Right cardiac atrium (tissue), 5 donors: ENCODE data around the gene COBL. TPM values are rescaled to one million over a fixed set of nuclear protein-coding genes. Genes with fewer than 3 reads are reported as not detected.

Experiments
- ATAC-seq, 2 donors: fragments of 200-7000 bp; cut with Tn5 transposase; one replicate each; pipeline versions ENCODE4 v1.8.0 to v1.9.1; 2020; ENCODE audit warnings: moderate library complexity in 2 of 2, mild to moderate bottlenecking in 1 of 2
- DNase-seq, 3 donors: peaks; one replicate each; pipeline ENCODE4 v3.0.0-alpha.2; 2020
- H3K27ac ChIP-seq: one replicate; pipeline ENCODE4 v1.5.1; 2013; ENCODE audit warnings: mild to moderate bottlenecking, low read length, control low read depth, moderate library complexity
- H3K27me3 ChIP-seq: one replicate; pipeline ENCODE4 v1.6.1; 2013; ENCODE audit not compliant: control insufficient read depth, insufficient read depth
- H3K4me1 ChIP-seq: one replicate; pipeline ENCODE4 v1.6.1; 2013; ENCODE audit warnings: low read length; ENCODE audit not compliant: control insufficient read depth, insufficient read depth
- H3K4me3 ChIP-seq: one replicate; pipeline ENCODE4 v1.5.1; 2013; ENCODE audit warnings: low read length, control low read depth
- H3K9me3 ChIP-seq: one replicate; pipeline ENCODE4 v1.6.1; 2013; ENCODE audit warnings: low read length; ENCODE audit not compliant: control insufficient read depth
- WGBS: extraction: QIAGEN DNeasy Blood & Tissue Kit; methylation state at CpG from one replicate; pipeline ENCODE4 v1.1.7; 2013; 5-methylcytosine and 5-hydroxymethylcytosine counted together
- intact Hi-C, 4 donors: fragments of 100-400 bp; cut with DNase I; formaldehyde crosslinking; loops; one replicate each; pipeline versions ENCODE4 v1.11.0 to v1.14.0; 2022 to 2023
- polyA plus RNA-seq: library from polyadenylated mRNA; stranded (reverse); fragments of 200-250 nt; gene quantifications from one replicate; pipeline ENCODE4 v1.2.3, GENCODE V29; 2013
- total RNA-seq, 4 donors: library from RNA; stranded (reverse); fragmentation: NEBNext Ultra II Directional; extraction: Animal tissue kit (Norgen Biotek cat#: 25700); gene quantifications; one replicate each; pipeline ENCODE4 v1.2.1, GENCODE V29; 2021
- donor health status: healthy with polysubstance abuse.
- donor health status: DM: no; HTN: yes; CAD: no.
- donor health status: DM: no; HTN: no; CAD: no.
- donor health status: DM: no; HTN: yes; CAD: no; lungs with severe emphysema.
- donor health status: DM: yes; HTN: yes; CAD: no.

The COBL gene
- total and polyA plus RNA-seq, 5 donors: 27.0 to 56.5 (median 53.3) TPM

DNA sequence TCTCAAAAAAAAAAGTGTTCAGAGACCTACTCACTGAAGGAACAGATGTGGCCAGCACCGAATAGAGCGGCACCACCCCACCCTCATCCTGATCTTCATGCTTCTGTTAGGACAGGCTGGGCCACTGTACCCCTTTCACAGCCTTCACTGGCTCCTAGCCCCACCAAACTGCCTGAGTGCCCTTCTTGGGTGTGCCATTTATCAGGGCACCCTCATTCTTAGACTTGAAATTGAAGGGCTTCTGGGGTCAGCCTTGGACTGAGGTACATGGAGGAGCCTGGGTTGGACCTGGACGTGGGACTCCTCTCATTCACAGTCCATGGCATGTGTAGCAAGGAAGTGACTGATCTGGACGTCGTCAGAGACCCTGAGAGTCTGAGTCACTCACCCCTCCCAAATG is 190.3 kb downstream of the COBL start:
- H3K27me3 ChIP-seq: no peaks in the 10 kb centered on the region
- 81% methylated on average over 5 of the region's 5 CpGs for WGBS
- no peaks in the 10 kb centered on the region for H3K9me3 ChIP-seq
- H3K4me1 ChIP-seq: peaks cover 4% of the 10 kb centered on the region
- H3K27ac ChIP-seq: peak overlapping the region; percentile 53
- H3K4me3 ChIP-seq: no peak overlapping the region
- intact Hi-C loops: loop anchor here in 1 of 4 donors (5.0 to 10.0 kb wide), 2 partner anchors 44 to 332 kb away; no protein-coding TSS in a partner anchor
- DNase-seq: no peak
- ATAC-seq: no peak

DNA sequence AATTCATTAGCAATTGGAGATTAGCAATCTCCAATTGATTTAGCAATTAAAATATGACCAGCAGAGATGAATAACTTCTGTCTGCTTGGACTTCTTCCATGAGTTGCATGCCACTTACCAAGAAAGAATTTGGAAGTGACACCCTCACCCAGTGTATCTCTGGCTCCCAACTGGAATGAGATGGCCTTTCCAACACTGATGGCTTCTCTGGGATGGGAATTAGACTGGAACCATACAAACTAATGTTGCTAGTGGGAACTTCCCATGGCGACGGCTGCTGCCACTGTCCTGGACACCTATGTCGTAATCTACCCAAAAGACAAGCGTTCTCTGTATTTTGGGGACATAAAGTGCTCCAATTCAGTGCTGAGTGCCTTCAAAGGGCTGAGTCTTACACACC is 192.3 kb downstream of the COBL start:
- no peak overlapping the region for H3K27ac ChIP-seq
- no peaks in the 10 kb centered on the region for H3K27me3 ChIP-seq
- no peak overlapping the region for H3K4me3 ChIP-seq
- peaks cover 2% of the 10 kb centered on the region for H3K4me1 ChIP-seq
- ATAC-seq: no peak
- intact Hi-C loops: loop anchor here in 2 of 4 donors (5.0 to 10.0 kb wide), 2 partner anchors 47 to 330 kb away; no protein-coding TSS in a partner anchor
- no peak for DNase-seq
- WGBS: 61% methylated on average over 4 of the region's 4 CpGs
- no peaks in the 10 kb centered on the region for H3K9me3 ChIP-seq

DNA sequence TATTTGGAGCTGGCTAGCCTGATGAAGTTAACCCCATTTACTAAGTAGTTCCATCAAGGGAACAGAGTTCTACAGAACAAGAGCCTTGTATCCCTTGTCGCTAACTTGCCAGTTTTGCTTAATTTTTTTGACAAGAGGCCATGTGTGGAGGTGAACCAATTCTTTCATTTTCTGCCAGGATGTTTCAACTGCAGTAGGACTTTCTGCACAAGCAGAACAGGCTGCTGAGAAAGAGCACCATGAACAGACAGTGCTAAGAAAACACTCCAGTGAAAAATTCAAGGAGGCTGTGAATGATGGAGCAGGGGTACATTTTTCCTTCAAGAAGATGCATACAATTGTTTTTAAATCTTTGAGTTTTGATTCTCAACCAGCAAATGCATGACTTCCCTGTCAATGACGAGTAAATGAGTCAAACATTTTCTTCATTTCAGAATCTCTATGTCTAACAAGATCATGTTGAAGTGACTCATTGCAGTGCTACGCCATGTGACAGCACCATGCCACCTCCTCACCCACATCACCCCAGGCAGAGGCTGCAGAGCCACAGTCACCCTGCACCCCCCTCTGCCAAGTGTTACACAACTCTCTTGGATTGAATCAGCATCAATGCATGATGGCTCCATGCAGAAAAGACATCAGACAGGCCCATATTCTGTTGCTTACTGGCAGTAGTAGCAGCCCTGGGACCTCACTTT is 193.1 kb downstream of the COBL start:
- H3K4me1 ChIP-seq: peaks cover 2% of the 10 kb centered on the region
- H3K27me3 ChIP-seq: no peaks in the 10 kb centered on the region
- intact Hi-C loops: loop anchor here in 2 of 4 donors (5.0 to 10.0 kb wide), 2 partner anchors 46 to 329 kb away; no protein-coding TSS in a partner anchor
- H3K9me3 ChIP-seq: no peaks in the 10 kb centered on the region
- ATAC-seq: peak; percentile 47 to 75
- peak overlapping the region; percentile 6 for H3K27ac ChIP-seq
- H3K4me3 ChIP-seq: no peak overlapping the region
- 64% methylated on average over 3 of the region's 3 CpGs for WGBS
- peak in 1 of 3 donors; percentile 36 for DNase-seq

DNA sequence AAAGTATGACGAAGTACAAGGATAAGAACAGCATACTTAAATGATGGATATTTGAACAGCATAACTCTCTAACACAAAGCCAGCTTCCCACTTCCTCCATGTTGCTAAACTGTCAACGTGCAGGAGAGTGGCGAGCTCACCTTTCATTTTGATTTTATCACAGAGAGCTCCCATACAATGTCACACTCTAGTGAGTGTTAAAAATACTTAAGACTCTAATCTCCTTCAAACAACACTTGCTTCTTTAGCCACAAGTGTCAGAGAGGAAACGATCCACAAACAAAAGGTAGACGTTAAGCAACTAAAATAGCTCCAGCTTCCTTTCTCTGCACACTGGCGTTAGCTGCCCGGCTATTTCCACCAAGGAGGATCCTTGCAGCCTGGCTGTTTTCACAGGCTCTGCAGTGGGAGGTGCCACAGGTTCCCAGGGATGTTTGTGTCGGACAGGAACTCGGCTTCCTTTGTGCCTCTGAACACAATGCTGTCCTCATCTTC is 194.6 kb downstream of the COBL start:
- H3K27ac ChIP-seq: peak overlapping the region; percentile 85
- ATAC-seq (peak; percentile 84 to 94), DNase-seq (peak; percentile 42 to 82 (median 77))
- H3K9me3 ChIP-seq: no peaks in the 10 kb centered on the region
- WGBS: 7% methylated on average over 9 of the region's 9 CpGs
- H3K27me3 ChIP-seq: no peaks in the 10 kb centered on the region
- intact Hi-C loops: loop anchor here in 2 of 4 donors (5.0 to 10.0 kb wide), 2 partner anchors 45 to 327 kb away; no protein-coding TSS in a partner anchor
- no peak overlapping the region for H3K4me3 ChIP-seq
- H3K4me1 ChIP-seq: no peaks in the 10 kb centered on the region

DNA sequence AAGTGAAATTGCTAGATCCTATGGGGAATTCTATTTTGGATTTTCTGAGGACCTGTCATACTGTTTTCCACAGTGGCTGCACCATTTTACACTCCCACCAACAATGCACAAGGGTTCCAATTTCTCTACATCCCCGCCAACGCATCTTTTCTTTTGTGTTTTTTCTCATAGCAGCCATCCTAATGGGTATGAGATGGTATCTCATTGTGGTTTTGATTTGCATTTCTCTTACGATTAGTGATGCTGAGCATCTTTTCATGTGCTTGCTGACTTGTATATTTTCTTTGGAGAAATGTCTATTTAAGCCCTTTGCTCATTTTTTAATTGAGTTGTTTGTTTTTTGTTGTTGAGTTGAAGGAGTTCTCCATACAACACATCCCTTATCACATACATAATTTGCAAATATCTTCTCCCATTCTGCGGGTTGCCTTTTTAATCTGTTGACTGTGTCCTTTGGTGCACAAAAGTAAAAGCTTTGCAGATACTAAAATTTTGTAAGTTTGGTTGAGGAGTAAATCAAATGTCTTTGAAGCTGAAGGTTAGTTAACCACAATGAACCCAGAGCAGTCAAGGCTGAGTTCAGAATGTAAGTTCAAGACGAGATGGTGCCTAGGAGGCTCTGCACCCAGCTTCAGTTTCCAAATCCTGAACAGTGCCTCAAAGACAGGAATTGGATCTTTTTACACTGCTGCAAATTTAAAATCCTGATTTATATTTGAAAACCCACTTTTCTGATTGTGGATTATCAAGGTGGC is 195.4 kb downstream of the COBL start:
- Histone ChIP-seq H3K4me3 (no peak overlapping the region), H3K4me1 (no peaks in the 10 kb centered on the region), H3K27ac (peak overlapping the region; percentile 22), H3K27me3 (no peaks in the 10 kb centered on the region), H3K9me3 (no peaks in the 10 kb centered on the region)
- ATAC-seq (no peak), DNase-seq (no peak)
- intact Hi-C loops: loop anchor here in 2 of 4 donors (5.0 to 10.0 kb wide), 2 partner anchors 44 to 326 kb away; no protein-coding TSS in a partner anchor
- 87% methylated on average over 5 of the region's 5 CpGs for WGBS

DNA sequence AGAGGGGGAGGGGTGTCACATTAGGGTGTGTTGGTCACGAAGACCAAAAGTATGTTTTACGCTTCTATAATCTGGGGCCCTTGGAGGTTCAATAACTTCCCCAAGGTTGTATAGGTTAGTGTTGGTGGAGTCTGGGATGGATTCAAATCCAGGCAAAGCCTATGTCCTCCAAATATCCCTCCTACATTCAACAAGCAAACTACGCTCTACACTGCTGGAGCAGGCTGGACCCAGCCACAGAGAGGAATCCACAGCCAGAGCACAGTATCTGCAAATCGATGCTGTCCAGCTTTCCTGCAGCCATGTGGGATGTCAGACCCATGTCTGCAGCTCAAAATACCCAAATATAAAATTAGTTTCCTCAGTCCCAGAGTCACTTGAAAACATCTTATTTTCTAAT is 198.0 kb downstream of the COBL start:
- DNase-seq: no peak
- peak in 1 of 2 donors; percentile 34 for ATAC-seq
- Histone ChIP-seq H3K4me3 (no peak overlapping the region), H3K27ac (no peak overlapping the region), H3K27me3 (no peaks in the 10 kb centered on the region), H3K9me3 (no peaks in the 10 kb centered on the region), H3K4me1 (no peaks in the 10 kb centered on the region)
- WGBS: 78% methylated on average over 4 of the region's 4 CpGs
- intact Hi-C loops: no loop called here

DNA sequence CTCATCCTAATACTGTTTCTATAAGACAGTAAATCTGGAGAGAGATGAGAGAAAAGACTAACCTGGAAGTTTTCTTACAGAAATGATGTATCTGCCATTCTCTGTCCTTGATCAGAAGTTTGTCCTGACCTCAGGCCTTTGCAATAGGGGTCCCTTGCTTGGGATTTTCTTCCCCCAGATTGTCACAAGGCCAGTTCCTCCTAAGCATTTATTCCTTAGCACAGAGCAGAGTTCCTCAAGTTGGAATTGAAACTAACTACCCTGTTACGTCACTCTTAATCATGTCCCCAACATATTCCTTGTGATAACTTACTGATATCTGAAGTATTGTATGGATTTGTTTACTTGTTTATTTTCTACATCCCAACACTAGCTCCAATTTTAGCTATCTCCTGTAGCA is 202.1 kb downstream of the COBL start:
- WGBS: 82% methylated on average over 1 of the region's 1 CpG
- no peaks in the 10 kb centered on the region for H3K4me1 ChIP-seq

DNA sequence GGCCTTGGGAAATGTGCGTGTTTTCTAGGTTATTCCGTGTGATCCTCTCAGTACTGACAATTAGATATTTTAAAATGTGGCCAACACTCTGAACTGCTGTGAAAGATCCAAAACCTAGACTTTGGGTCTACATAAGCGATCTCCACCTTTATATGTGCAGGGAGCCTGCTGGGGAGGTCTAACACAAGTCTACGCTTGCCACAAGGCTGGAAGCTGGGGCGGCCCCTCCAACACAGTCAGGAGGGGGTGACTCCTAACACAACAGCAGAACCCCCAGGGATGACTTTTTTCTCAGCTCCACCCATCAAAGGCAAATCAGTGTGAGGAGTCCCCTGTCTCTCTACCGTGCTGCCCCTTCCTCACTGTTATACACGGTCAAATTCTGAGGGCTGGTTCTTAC is 202.6 kb downstream of the COBL start:
- DNase-seq: no peak
- H3K9me3 ChIP-seq: no peaks in the 10 kb centered on the region
- no peak overlapping the region for H3K27ac ChIP-seq
- intact Hi-C loops: no loop called here
- 89% methylated on average over 7 of the region's 7 CpGs for WGBS
- no peak overlapping the region for H3K4me3 ChIP-seq
- no peaks in the 10 kb centered on the region for H3K27me3 ChIP-seq
- H3K4me1 ChIP-seq: no peaks in the 10 kb centered on the region
- no peak for ATAC-seq

More for the DNA sequence above, 202.1 kb downstream of the COBL start:
- intact Hi-C loops: no loop called here
- no peak overlapping the region for H3K27ac ChIP-seq
- no peak overlapping the region for H3K4me3 ChIP-seq
- DNase-seq (no peak), ATAC-seq (no peak)
- no peaks in the 10 kb centered on the region for H3K9me3 ChIP-seq
- H3K27me3 ChIP-seq: no peaks in the 10 kb centered on the region

DNA sequence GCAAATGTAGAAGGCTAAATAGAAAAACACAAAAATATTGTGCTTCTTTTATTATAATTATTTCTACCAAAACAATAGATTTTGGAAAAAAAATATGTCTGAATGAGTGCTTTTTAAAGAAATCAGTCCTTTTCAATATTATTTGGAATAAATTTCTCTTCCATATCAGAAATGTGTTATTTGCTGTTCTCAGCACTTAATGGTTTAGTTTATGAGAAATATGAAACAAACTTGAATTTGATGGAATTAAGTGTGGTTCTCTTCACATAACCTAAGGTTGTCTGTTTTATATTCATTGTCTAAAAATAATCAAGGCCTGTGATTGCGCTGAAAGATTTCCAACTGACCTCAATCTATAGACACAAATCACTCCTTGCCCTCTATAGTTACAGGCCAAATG is 203.0 kb downstream of the COBL start:
- ATAC-seq: no peak
- H3K4me1 ChIP-seq: no peaks in the 10 kb centered on the region
- H3K4me3 ChIP-seq: no peak overlapping the region
- 100% methylated on average over 1 of the region's 1 CpG for WGBS
- intact Hi-C loops: no loop called here
- DNase-seq: no peak
- no peaks in the 10 kb centered on the region for H3K9me3 ChIP-seq
- no peaks in the 10 kb centered on the region for H3K27me3 ChIP-seq
- H3K27ac ChIP-seq: no peak overlapping the region

DNA sequence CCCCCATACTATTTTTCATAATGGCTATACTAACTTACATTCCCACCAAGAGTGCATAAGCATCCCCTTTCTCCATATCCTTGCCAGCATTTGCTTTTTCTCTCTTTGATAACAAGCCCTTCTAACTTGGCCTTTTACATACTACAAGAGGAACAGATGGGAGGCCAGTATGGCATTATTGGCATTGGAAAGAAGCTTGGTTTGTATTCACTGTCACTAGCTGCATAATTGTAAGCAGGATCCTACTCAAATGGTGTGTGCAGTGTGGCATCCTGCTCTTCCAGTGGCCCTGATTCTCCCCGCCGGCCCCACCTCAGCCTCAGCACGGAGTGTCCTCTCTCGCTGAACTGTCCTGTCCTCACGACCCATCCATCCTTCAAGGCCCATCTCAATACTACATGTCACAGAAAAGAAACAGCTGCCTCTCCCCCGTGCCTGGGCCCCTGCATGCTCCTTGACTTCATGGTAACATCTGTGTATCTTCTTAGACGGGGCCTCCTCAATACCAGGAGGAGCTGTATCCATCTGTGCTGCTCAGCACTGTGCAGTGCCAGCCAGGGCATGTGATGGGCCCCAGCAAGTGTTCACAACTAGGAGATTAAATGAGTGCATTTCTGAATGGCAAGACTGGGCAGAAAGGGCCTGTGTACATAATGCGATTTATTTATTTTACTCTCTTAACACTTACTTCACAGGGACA is 205.2 kb downstream of the COBL start:
- ATAC-seq: peak in 1 of 2 donors; percentile 43

More for the DNA sequence above, 205.2 kb downstream of the COBL start:
- H3K4me1 ChIP-seq: peaks cover 3% of the 10 kb centered on the region
- no peak overlapping the region for H3K27ac ChIP-seq
- WGBS: 85% methylated on average over 8 of the region's 8 CpGs
- DNase-seq: no peak
- H3K9me3 ChIP-seq: no peaks in the 10 kb centered on the region
- intact Hi-C loops: no loop called here
- no peaks in the 10 kb centered on the region for H3K27me3 ChIP-seq
- H3K4me3 ChIP-seq: no peak overlapping the region
